ENCODE results near the gene JAK3. TPM values are rescaled to one million over a fixed set of nuclear protein-coding genes. Genes with fewer than 3 reads are reported as not detected.
"Not testable (repeated sequence)": the region's sequence is repeated elsewhere in the genome, so short reads cannot be mapped to it uniquely, and the experiment has no call there.

JAK3 gene
- polyA plus RNA-seq, 1 experiment = 0.99 TPM

GRCh38 chr19:17784201-17785008 is 63.4 kb downstream of the JAK3 start:
- CTCF ChIA-PET = interaction anchor here (0.7 to 2.1 kb wide), 5 partner anchors 9 to 284 kb away, joined by 3 to 6 read pairs (median 3); partner anchors contain the start of gene B3GNT3
- DNase-seq (ENCODE audit: low read depth, low spot score) = no peak
- POLR2A ChIA-PET = interaction anchor here (0.6 kb wide), 2 partner anchors 8 to 495 kb away, joined by 4 to 7 read pairs; no protein-coding TSS in a partner anchor
- peak; percentile 80 for TF ChIP-seq CTCF (IDR thresholded peaks at IDR 0.05; ENCODE audit: low read depth, low read length)
- Histone ChIP-seq H3K27ac (ENCODE audit: low read depth, low read length) (no peak overlapping the region), H3K9me3 (ENCODE audit: control insufficient read depth, insufficient read depth, low read length) (no peaks in the 10 kb centered on the region; the same call in 1 of the 2 replicates), H3K27me3 (ENCODE audit: control insufficient read depth, insufficient read depth, low read length) (no peaks in the 10 kb centered on the region), H3K4me3 (ENCODE audit: low read depth, low read length) (no peak overlapping the region)

- not testable (repeated sequence) for H3K27me3 ChIP-seq (ENCODE audit: control insufficient read depth, insufficient read depth, low read length); H3K9me3 ChIP-seq (ENCODE audit: control insufficient read depth, insufficient read depth, low read length); H3K4me3 ChIP-seq (ENCODE audit: low read depth, low read length); DNase-seq (ENCODE audit: low read depth, low spot score); H3K27ac ChIP-seq (ENCODE audit: low read depth, low read length)
- POLR2A ChIA-PET = interaction anchor here (0.6 kb wide), 1 partner anchor 9 kb away, joined by 4 read pairs; no protein-coding TSS in a partner anchor
- CTCF ChIA-PET = interaction anchor here (0.7 to 2.1 kb wide), 6 partner anchors 9 to 285 kb away, joined by 3 to 6 read pairs (median 4); partner anchors contain the start of gene RPL18A
Observed at GRCh38 chr19:17783721-17784120, 64.1 kb downstream of the JAK3 start.

GRCh38 chr19:17780781-17781180 is 67.0 kb downstream of the JAK3 start:
- no peak overlapping the region for H3K4me3 ChIP-seq (ENCODE audit: low read depth, low read length)
- H3K27me3 ChIP-seq (ENCODE audit: control insufficient read depth, insufficient read depth, low read length) = no peaks in the 10 kb centered on the region
- CTCF ChIA-PET = interaction anchor here (1.0 kb wide), 1 partner anchor 14 kb away, joined by 6 read pairs; no protein-coding TSS in a partner anchor
- POLR2A ChIA-PET = no interaction called here
- DNase-seq (ENCODE audit: low read depth, low spot score) = no peak
- H3K27ac ChIP-seq (ENCODE audit: low read depth, low read length) = no peak overlapping the region
- no peaks in the 10 kb centered on the region; the same call in 1 of the 2 replicates for H3K9me3 ChIP-seq (ENCODE audit: control insufficient read depth, insufficient read depth, low read length)
- TF ChIP-seq CTCF (IDR thresholded peaks at IDR 0.05; ENCODE audit: low read depth, low read length) = no peak

- no peak for TF ChIP-seq CTCF (IDR thresholded peaks at IDR 0.05; ENCODE audit: low read depth, low read length)
- H3K27me3 ChIP-seq (ENCODE audit: control insufficient read depth, insufficient read depth, low read length) = peaks cover 3% of the 10 kb centered on the region
- H3K27ac ChIP-seq (ENCODE audit: low read depth, low read length) = no peak overlapping the region
- no peak for DNase-seq (ENCODE audit: low read depth, low spot score)
- ChIA-PET POLR2A (no interaction called here), CTCF (no interaction called here)
- H3K9me3 ChIP-seq (ENCODE audit: control insufficient read depth, insufficient read depth, low read length) = no peaks in the 10 kb centered on the region; the same call in 1 of the 2 replicates
- no peak overlapping the region for H3K4me3 ChIP-seq (ENCODE audit: low read depth, low read length)
Observed at GRCh38 chr19:17778968-17779929, 68.5 kb downstream of the JAK3 start.

- H3K9me3 ChIP-seq (ENCODE audit: control insufficient read depth, insufficient read depth, low read length) = no peaks in the 10 kb centered on the region; the same call in 1 of the 2 replicates
- no peak for DNase-seq (ENCODE audit: low read depth, low spot score)
- H3K27me3 ChIP-seq (ENCODE audit: control insufficient read depth, insufficient read depth, low read length) = peaks cover 4% of the 10 kb centered on the region
- H3K4me3 ChIP-seq (ENCODE audit: low read depth, low read length) = peak overlapping the region; percentile 35
- no peak overlapping the region for H3K27ac ChIP-seq (ENCODE audit: low read depth, low read length)
- no peak for TF ChIP-seq CTCF (IDR thresholded peaks at IDR 0.05; ENCODE audit: low read depth, low read length)
- POLR2A ChIA-PET = interaction anchor here (0.7 kb wide), 1 partner anchor 359 kb away, joined by 3 read pairs; the partner anchor contains the start of gene MVB12A
- CTCF ChIA-PET = interaction anchor here (2.0 kb wide), 1 partner anchor 12 kb away, joined by 7 read pairs; no protein-coding TSS in a partner anchor
Observed at GRCh38 chr19:17778251-17778967, 69.4 kb downstream of the JAK3 start.

- ChIA-PET CTCF (interaction anchor here (1.2 to 2.0 kb wide), 2 partner anchors 12 to 19 kb away, joined by 4 to 7 read pairs; no protein-coding TSS in a partner anchor), POLR2A (interaction anchor here (0.7 kb wide), 1 partner anchor 358 kb away, joined by 3 read pairs; the partner anchor contains the start of gene MVB12A)
- not testable (repeated sequence) for H3K27ac ChIP-seq (ENCODE audit: low read depth, low read length); H3K4me3 ChIP-seq (ENCODE audit: low read depth, low read length); H3K27me3 ChIP-seq (ENCODE audit: control insufficient read depth, insufficient read depth, low read length); H3K9me3 ChIP-seq (ENCODE audit: control insufficient read depth, insufficient read depth, low read length); DNase-seq (ENCODE audit: low read depth, low spot score)
Observed at GRCh38 chr19:17777840-17778239, 69.9 kb downstream of the JAK3 start.
